Stomach (tissue), 9 donors: Measurements from ENCODE around the gene PXMP2. TPM values are rescaled to one million over a fixed set of nuclear protein-coding genes. Genes with fewer than 3 reads are reported as not detected.

Experiments
- DNase-seq, 2 donors: peaks; one replicate each; pipeline versions ENCODE4 v3.0.0 to v3.0.0-alpha.2; 2013 to 2019
- H3K27ac ChIP-seq, 5 donors: fragments of 200-600 bp in 4 of 5; sonication (generic) in 4 of 5; one replicate each; pipeline ENCODE4 v1.5.1; 2013 to 2019; ENCODE audit warnings: mild to moderate bottlenecking in 1 of 5, moderate library complexity in 1 of 5
- H3K27me3 ChIP-seq, 3 donors: fragments of 200-600 bp; sonication (generic); one replicate each; pipeline ENCODE4 v1.5.1; 2017 to 2019; ENCODE audit warnings: mixed run types in 1 of 3
- H3K36me3 ChIP-seq, 4 donors: fragments of 200-600 bp; sonication (generic); 1 replicate in 3 of 4; 2 replicates in 1 of 4; pipeline ENCODE4 v1.5.1; 2016 to 2019
- H3K4me1 ChIP-seq, 4 donors: fragments of 200-600 bp; sonication (generic); one replicate each; pipeline ENCODE4 v1.5.1; 2016 to 2019
- H3K4me3 ChIP-seq, 4 donors: fragments of 200-600 bp; sonication (generic) in 3 of 4; one replicate each; pipeline ENCODE4 v1.5.1; 2016 to 2019; ENCODE audit warnings: mild to moderate bottlenecking in 1 of 4
- H3K9me3 ChIP-seq, 4 donors: fragments of 200-600 bp; sonication (generic); one replicate each; pipeline ENCODE4 v1.5.1; 2016 to 2019
- EP300 ChIP-seq: sonication (generic); formaldehyde crosslinking; IDR thresholded peaks from one replicate; pipeline ENCODE4 v1.6.1; 2017; ENCODE audit warnings: antibody characterized with exemption
- POLR2A ChIP-seq, 4 donors: fragments of 450-650 bp; IDR thresholded peaks; one replicate each; pipeline ENCODE4 v1.6.1; 2016; ENCODE audit warnings: antibody characterized with exemption in 4 of 4, control low read depth in 2 of 4, mild to moderate bottlenecking in 1 of 4, moderate library complexity in 1 of 4
- POLR2AphosphoS5 ChIP-seq, 3 donors: sonication (generic); formaldehyde crosslinking; IDR thresholded peaks; one replicate each; pipeline ENCODE4 v1.6.1; 2016; ENCODE audit warnings: antibody characterized with exemption in 3 of 3
- WGBS, 5 donors: extraction: QIAGEN DNeasy Blood & Tissue Kit in 3 of 5; methylation state at CpG; one replicate each; pipeline versions ENCODE4 v1.1.5 to v1.1.7; 2013 to 2018; 5-methylcytosine and 5-hydroxymethylcytosine counted together
- intact Hi-C: fragments of 100-400 bp; cut with DNase I; formaldehyde crosslinking; loops from one replicate; pipeline ENCODE4 v1.15.1; 2023; ENCODE audit warnings: low total_unique reads
- polyA plus RNA-seq, 3 donors: library from polyadenylated mRNA; stranded (reverse); fragments of 200-250 nt; gene quantifications; one replicate each; pipeline ENCODE4 v1.2.3, GENCODE V29; 2013
- total RNA-seq, 5 donors: library from RNA; depleted of rRNA; stranded (reverse); fragments of >200 nt; gene quantifications; one replicate each; pipeline versions ENCODE4 v1.1.0 to v1.2.3, GENCODE V29; 2014 to 2016
- TF ChIP-seq, protein P1 (sequence below), 7 experiments: fragments of 450-650 bp in 4 of 7; fragments of 200-600 bp in 3 of 7; sonication (generic) in 3 of 7; IDR thresholded peaks; one replicate each; pipeline ENCODE4 v1.5.1; 2016 to 2019; ENCODE audit warnings: antibody characterized with exemption in 7 of 7, control low read depth in 2 of 7, mild to moderate bottlenecking in 1 of 7
- donor health status: healthy with polysubstance abuse.
- donor health status: Bipolar disorder and iron deficiency.
- donor health status: healthy.

Gene PXMP2
- total and polyA plus RNA-seq, 8 donors, result 29.9 to 274 (median 90.1) TPM

- no peak for TF ChIP-seq POLR2AphosphoS5 (IDR thresholded peaks at IDR 0.05)
- TF ChIP-seq POLR2A (IDR thresholded peaks at IDR 0.05), result no peak
- no peak for TF ChIP-seq EP300
- TF ChIP-seq, protein P1, sequence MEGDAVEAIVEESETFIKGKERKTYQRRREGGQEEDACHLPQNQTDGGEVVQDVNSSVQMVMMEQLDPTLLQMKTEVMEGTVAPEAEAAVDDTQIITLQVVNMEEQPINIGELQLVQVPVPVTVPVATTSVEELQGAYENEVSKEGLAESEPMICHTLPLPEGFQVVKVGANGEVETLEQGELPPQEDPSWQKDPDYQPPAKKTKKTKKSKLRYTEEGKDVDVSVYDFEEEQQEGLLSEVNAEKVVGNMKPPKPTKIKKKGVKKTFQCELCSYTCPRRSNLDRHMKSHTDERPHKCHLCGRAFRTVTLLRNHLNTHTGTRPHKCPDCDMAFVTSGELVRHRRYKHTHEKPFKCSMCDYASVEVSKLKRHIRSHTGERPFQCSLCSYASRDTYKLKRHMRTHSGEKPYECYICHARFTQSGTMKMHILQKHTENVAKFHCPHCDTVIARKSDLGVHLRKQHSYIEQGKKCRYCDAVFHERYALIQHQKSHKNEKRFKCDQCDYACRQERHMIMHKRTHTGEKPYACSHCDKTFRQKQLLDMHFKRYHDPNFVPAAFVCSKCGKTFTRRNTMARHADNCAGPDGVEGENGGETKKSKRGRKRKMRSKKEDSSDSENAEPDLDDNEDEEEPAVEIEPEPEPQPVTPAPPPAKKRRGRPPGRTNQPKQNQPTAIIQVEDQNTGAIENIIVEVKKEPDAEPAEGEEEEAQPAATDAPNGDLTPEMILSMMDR (IDR thresholded peaks at IDR 0.05), result no peak
- Histone ChIP-seq H3K4me3 (no peak overlapping the region), H3K36me3 (peaks cover 82 to 100% (median 100%) of the 10 kb centered on the region in 4 donors)
Measured at GRCh38 chr12:132741620-132742019, 54.2 kb downstream of the PXMP2 start.

DNA sequence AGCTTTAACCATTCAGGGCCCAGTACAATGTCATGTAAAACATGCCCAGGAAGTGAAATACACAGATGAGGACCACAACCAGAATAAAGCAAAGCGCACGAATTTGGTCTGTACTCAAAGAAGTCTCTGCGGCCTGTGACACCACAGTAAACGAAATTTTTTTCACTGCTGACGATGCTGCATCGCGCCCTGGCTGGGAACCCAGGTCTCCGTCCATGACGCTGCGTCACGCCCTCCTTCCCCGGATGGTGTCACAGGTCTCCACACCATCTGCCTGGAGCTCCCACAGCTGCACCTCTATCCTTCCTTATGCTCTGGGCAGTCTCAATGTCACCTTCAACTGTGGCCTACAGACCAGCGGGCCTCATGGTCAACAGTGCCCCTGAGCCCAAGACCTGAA lies 56.4 kb downstream of the PXMP2 start:
- Histone ChIP-seq H3K4me3 (no peak overlapping the region), H3K27ac (no peak overlapping the region), H3K36me3 (peaks cover 89 to 100% (median 100%) of the 10 kb centered on the region in 4 donors), H3K9me3 (no peaks in the 10 kb centered on the region), H3K4me1 (no peaks in the 10 kb centered on the region), H3K27me3 (no peaks in the 10 kb centered on the region)
- TF ChIP-seq POLR2A (IDR thresholded peaks at IDR 0.05), result no peak
- no peak for TF ChIP-seq EP300
- TF ChIP-seq, protein P1 (IDR thresholded peaks at IDR 0.05), result no peak
- no peak for TF ChIP-seq POLR2AphosphoS5 (IDR thresholded peaks at IDR 0.05)
- no peak for DNase-seq
- intact Hi-C loops, result no loop called here
- 85 to 97% (median 88%) methylated on average over 13 of the region's 13 CpGs for WGBS, 5 donors

More at GRCh38 chr12:132741620-132742019, 54.2 kb downstream of the PXMP2 start:
- H3K27ac ChIP-seq, result no peak overlapping the region
- no peak for DNase-seq
- no peaks in the 10 kb centered on the region for H3K27me3 ChIP-seq
- no peaks in the 10 kb centered on the region for H3K9me3 ChIP-seq
- no peaks in the 10 kb centered on the region for H3K4me1 ChIP-seq
- intact Hi-C loops, result no loop called here
- 89 to 93% (median 90%) methylated on average over 8 of the region's 8 CpGs for WGBS, 5 donors

- TF ChIP-seq POLR2A (IDR thresholded peaks at IDR 0.05), result no peak
- no peak for TF ChIP-seq EP300
- TF ChIP-seq POLR2AphosphoS5 (IDR thresholded peaks at IDR 0.05), result no peak
- TF ChIP-seq, protein P1 (IDR thresholded peaks at IDR 0.05), result no peak
- intact Hi-C loops, result no loop called here
- H3K27ac ChIP-seq, result no peak overlapping the region
- DNase-seq, result no peak
- H3K36me3 ChIP-seq, result peaks cover 88 to 100% (median 100%) of the 10 kb centered on the region in 4 donors
- WGBS, 5 donors, result 73 to 95% (median 81%) methylated on average over 2 to 3 of the region's 3 CpGs
- no peaks in the 10 kb centered on the region for H3K27me3 ChIP-seq
- no peaks in the 10 kb centered on the region for H3K4me1 ChIP-seq
- H3K9me3 ChIP-seq, result no peaks in the 10 kb centered on the region
- H3K4me3 ChIP-seq, result no peak overlapping the region
Measured at GRCh38 chr12:132746613-132747012, 59.2 kb downstream of the PXMP2 start.

DNA sequence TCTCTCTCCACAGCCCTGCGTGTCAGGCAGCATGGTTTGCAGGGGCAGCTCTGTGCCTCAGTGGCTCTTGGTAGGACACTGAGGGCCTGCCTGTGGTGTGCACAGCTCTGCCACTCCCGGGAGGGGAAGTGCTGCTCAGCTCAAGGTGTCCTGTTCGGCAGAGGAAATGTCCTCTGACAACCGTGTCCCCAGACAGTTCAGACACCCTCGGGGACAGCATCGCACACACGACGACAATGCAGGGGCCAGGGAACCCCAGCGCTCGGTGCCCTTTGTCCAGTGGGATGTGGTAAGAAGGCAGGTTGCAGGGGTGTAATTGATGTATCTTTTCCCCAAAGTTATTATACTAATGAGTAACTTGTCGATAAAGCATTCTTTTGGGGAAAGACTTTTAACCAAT lies 60.0 kb downstream of the PXMP2 start:
- Histone ChIP-seq H3K4me3 (no peak overlapping the region), H3K9me3 (no peaks in the 10 kb centered on the region), H3K27me3 (no peaks in the 10 kb centered on the region), H3K36me3 (peaks cover 88 to 100% (median 100%) of the 10 kb centered on the region in 4 donors), H3K4me1 (no peaks in the 10 kb centered on the region), H3K27ac (no peak overlapping the region)
- intact Hi-C loops, result no loop called here
- 92 to 96% (median 95%) methylated on average over 10 to 11 of the region's 11 CpGs for WGBS, 5 donors
- no peak for DNase-seq
- TF ChIP-seq EP300 (no peak), POLR2A (IDR thresholded peaks at IDR 0.05) (no peak), POLR2AphosphoS5 (IDR thresholded peaks at IDR 0.05) (no peak)
- TF ChIP-seq, protein P1 (IDR thresholded peaks at IDR 0.05), result no peak
